IMR-90 (cell line): Measurements from ENCODE around the gene ZNF280B. TPM values are rescaled to one million over a fixed set of nuclear protein-coding genes. Genes with fewer than 3 reads are reported as not detected.

Experiments
- ATAC-seq: fragments of 200-7000 bp; cut with Tn5 transposase; 2 replicates; pipeline ENCODE4 v1.9.1; 2020; ENCODE audit warnings: low read depth, mild to moderate bottlenecking, moderate library complexity
- BruUV-seq: library from RNA; stranded (reverse); fragments of 400-500 nt; replicated peaks from 2 replicates; lab custom pipeline; 2021; lab: Mats Ljungman, UMichigan
- CTCF ChIA-PET: fragments of 300-600 bp; formaldehyde crosslinking; extraction: SDS; loops from one replicate; lab custom pipeline; 2021; ENCODE audit warnings: antibody characterized with exemption; lab: Yijun Ruan, JAX
- POLR2A ChIA-PET: fragments of 300-600 bp; sonication (Branson Sonifier 250); formaldehyde crosslinking; loops from one replicate; lab custom pipeline; 2022; ENCODE audit warnings: antibody characterized with exemption; ENCODE audit not compliant: unreplicated experiment; lab: Charles Lee
- DNase-seq: peaks from one replicate; pipeline ENCODE4 v3.0.0; 2013
- H2AFZ ChIP-seq: replicated peaks from 2 replicates; pipeline ENCODE3; 2013; ENCODE audit warnings: low read length, mild to moderate bottlenecking; ENCODE audit not compliant: poor library complexity
- H2AK5ac ChIP-seq: 2 replicates; pipeline ENCODE4 v1.6.1; 2013; ENCODE audit warnings: low read depth, low read length, inconsistent platforms
- H2AK9ac ChIP-seq: replicated peaks from 2 replicates; pipeline ENCODE3; 2013; ENCODE audit warnings: mild to moderate bottlenecking, low read depth, low read length, moderate library complexity; ENCODE audit not compliant: poor library complexity
- H2BK120ac ChIP-seq: 2 replicates; pipeline ENCODE4 v1.6.1; 2013; ENCODE audit warnings: low read depth, low read length, inconsistent platforms
- H2BK15ac ChIP-seq: 3 replicates; pipeline ENCODE4 v1.6.1; 2013; ENCODE audit warnings: low read depth, low read length, inconsistent platforms
- H2BK20ac ChIP-seq: 2 replicates; pipeline ENCODE4 v1.6.1; 2013; ENCODE audit warnings: low read depth, mild to moderate bottlenecking, inconsistent platforms, low read length, moderate library complexity
- H2BK5ac ChIP-seq: 2 replicates; pipeline ENCODE4 v1.6.1; 2013; ENCODE audit warnings: mild to moderate bottlenecking, low read depth, low read length, inconsistent platforms; ENCODE audit not compliant: poor library complexity, severe bottlenecking
- H3K14ac ChIP-seq: replicated peaks from 2 replicates; pipeline ENCODE4 v1.6.1; 2013; ENCODE audit warnings: low read depth, low read length, inconsistent platforms
- H3K18ac ChIP-seq: 2 replicates; pipeline ENCODE4 v1.6.1; 2013; ENCODE audit warnings: low read depth, low read length, control low read depth
- H3K23ac ChIP-seq: 2 replicates; pipeline ENCODE4 v1.6.1; 2013; ENCODE audit warnings: low read depth, low read length, inconsistent platforms
- H3K27ac ChIP-seq: 2 replicates; pipeline ENCODE4 v1.5.1; 2013; ENCODE audit warnings: mild to moderate bottlenecking, control low read depth, low read length; ENCODE audit not compliant: insufficient read depth
- H3K27me3 ChIP-seq: 2 replicates; pipeline ENCODE4 v1.6.1; 2013; ENCODE audit warnings: low read length; ENCODE audit not compliant: control insufficient read depth, insufficient read depth
- H3K36me3 ChIP-seq: 2 replicates; pipeline ENCODE4 v1.6.1; 2013; ENCODE audit warnings: low read length, mixed read lengths; ENCODE audit not compliant: control insufficient read depth, insufficient read depth
- H3K4ac ChIP-seq: 2 replicates; pipeline ENCODE4 v1.6.1; 2013; ENCODE audit warnings: low read depth, low read length, inconsistent platforms
- H3K4me1 ChIP-seq: 2 replicates; pipeline ENCODE4 v1.6.1; 2013; ENCODE audit warnings: low read length, mixed read lengths; ENCODE audit not compliant: control insufficient read depth, insufficient read depth
- H3K4me2 ChIP-seq: 2 replicates; pipeline ENCODE4 v1.6.1; 2013; ENCODE audit warnings: low read depth, mild to moderate bottlenecking, control low read depth, low read length, moderate library complexity
- H3K4me3 ChIP-seq: 2 replicates; pipeline ENCODE4 v1.5.1; 2013; ENCODE audit warnings: low read depth, mild to moderate bottlenecking, control low read depth, low read length, moderate library complexity; ENCODE audit not compliant: insufficient read depth
- H3K56ac ChIP-seq: 2 replicates; pipeline ENCODE4 v1.6.1; 2013; ENCODE audit warnings: low read length, inconsistent platforms; ENCODE audit not compliant: insufficient read depth; ENCODE audit errors: extremely low read depth
- H3K79me1 ChIP-seq, 2 experiments: 2 replicates each; pipeline ENCODE4 v1.6.1; 2013; ENCODE audit warnings: low read length in 2 of 2, inconsistent platforms in 1 of 2, low read depth in 1 of 2
- H3K9ac ChIP-seq: 2 replicates; pipeline ENCODE4 v1.6.1; 2013; ENCODE audit warnings: low read depth, low read length, control low read depth
- H3K9me1 ChIP-seq: 2 replicates; pipeline ENCODE4 v1.6.1; 2013; ENCODE audit warnings: low read length, inconsistent platforms; ENCODE audit not compliant: insufficient read depth
- H3K9me3 ChIP-seq: 2 replicates; pipeline ENCODE4 v1.6.1; 2013; ENCODE audit warnings: low read length; ENCODE audit not compliant: control insufficient read depth, insufficient read depth
- H4K20me1 ChIP-seq: 2 replicates; pipeline ENCODE4 v1.6.1; 2013; ENCODE audit warnings: low read length, inconsistent platforms; ENCODE audit not compliant: insufficient read depth
- H4K5ac ChIP-seq: 2 replicates; pipeline ENCODE4 v1.6.1; 2013; ENCODE audit warnings: mild to moderate bottlenecking, low read depth, low read length, control low read depth
- H4K8ac ChIP-seq, 2 experiments: 2 replicates each; pipeline ENCODE4 v1.6.1; 2013; ENCODE audit warnings: low read depth in 2 of 2, low read length in 2 of 2, control low read depth in 1 of 2, inconsistent platforms in 1 of 2
- H4K91ac ChIP-seq: 2 replicates; pipeline ENCODE4 v1.6.1; 2013; ENCODE audit warnings: low read depth, low read length, inconsistent platforms; ENCODE audit not compliant: insufficient read depth
- BHLHE40 ChIP-seq: fragments of 150-350 bp; IDR thresholded peaks from 2 replicates; pipeline ENCODE4 v1.6.1; 2016; ENCODE audit warnings: mild to moderate bottlenecking, low read depth, low read length
- ELK1 ChIP-seq: fragments of 150-350 bp; IDR thresholded peaks from 2 replicates; pipeline ENCODE4 v1.6.1; 2016; ENCODE audit warnings: low read depth, mild to moderate bottlenecking, low read length, moderate library complexity, borderline replicate concordance
- MAFK ChIP-seq: IDR thresholded peaks from 2 replicates; pipeline ENCODE4 v1.6.1; 2012; ENCODE audit warnings: low read depth, low read length, improper control_type of control experiment
- MXI1 ChIP-seq: IDR thresholded peaks from 2 replicates; pipeline ENCODE4 v1.6.1; 2012; ENCODE audit warnings: low read depth, mild to moderate bottlenecking, low read length, moderate library complexity, borderline replicate concordance
- NFE2L2 ChIP-seq: fragments of 150-350 bp; IDR thresholded peaks from 2 replicates; pipeline ENCODE4 v1.6.1; 2016; ENCODE audit warnings: low read depth, mild to moderate bottlenecking, low read length
- POLR2A ChIP-seq: IDR thresholded peaks from 2 replicates; pipeline ENCODE4 v1.6.1; 2012; ENCODE audit warnings: mild to moderate bottlenecking, low read depth, low read length
- RAD21 ChIP-seq: IDR thresholded peaks from 2 replicates; pipeline ENCODE4 v1.6.1; 2012; ENCODE audit warnings: low read length, improper control_type of control experiment
- RFX5 ChIP-seq: IDR thresholded peaks from 2 replicates; pipeline ENCODE4 v1.8.0; 2012; ENCODE audit warnings: low read depth, mild to moderate bottlenecking, low read length, moderate library complexity
- SMC3 ChIP-seq: fragments of 150-350 bp; IDR thresholded peaks from 2 replicates; pipeline ENCODE4 v1.6.1; 2016; ENCODE audit warnings: low read depth, mild to moderate bottlenecking, antibody characterized with exemption, low read length, moderate library complexity
- WGBS, 2 experiments: methylation state at CpG; one replicate each; pipeline versions ENCODE4 v1.1.5 to v1.1.7; 2013; ENCODE audit warnings: missing lambda C conversion rate in 2 of 2; ENCODE audit not compliant: insufficient read length in 1 of 2; ENCODE audit errors: extremely low coverage in 2 of 2; 5-methylcytosine and 5-hydroxymethylcytosine counted together
- dilution Hi-C: fragments of 300-500 bp; cut with HindIII; formaldehyde crosslinking; loops from one replicate; pipeline ENCODE4 v1.14.3; 2018; ENCODE audit warnings: low sequenced_read_pairs; ENCODE audit not compliant: unreplicated experiment
- in situ Hi-C: fragments of 300-500 bp; cut with MboI; formaldehyde crosslinking; loops from 3 replicates; pipeline ENCODE4 v1.14.3; 2019; ENCODE audit warnings: low sequenced_read_pairs, inconsistent platforms, mixed read lengths
- intact Hi-C: fragments of 100-400 bp; cut with micrococcal nuclease; formaldehyde crosslinking; loops from 2 replicates; pipeline ENCODE4 v1.10.0; 2022
- polyA plus RNA-seq, 3 experiments: library from polyadenylated mRNA; depleted of rRNA; stranded (reverse); fragments of >200 nt; gene quantifications; 2 replicates each; pipeline ENCODE4 v1.2.3, GENCODE V29; 2012; ENCODE audit warnings: low replicate concordance in 1 of 3
- total RNA-seq: library from RNA; depleted of rRNA; stranded (reverse); fragments of >200 nt; gene quantifications from 2 replicates; pipeline ENCODE4 v1.2.3, GENCODE V29; 2012
- TF ChIP-seq, protein P1 (sequence below): conservative IDR thresholded peaks from 2 replicates; pipeline ENCODE4 v1.5.1; 2012; ENCODE audit warnings: mild to moderate bottlenecking, low read depth, low read length, improper control_type of control experiment

Gene ZNF280B
- total and polyA plus RNA-seq, 2 of the 4 experiments (the other 2 are of a cell fraction) = 0.65 to 1.4 TPM

DNA sequence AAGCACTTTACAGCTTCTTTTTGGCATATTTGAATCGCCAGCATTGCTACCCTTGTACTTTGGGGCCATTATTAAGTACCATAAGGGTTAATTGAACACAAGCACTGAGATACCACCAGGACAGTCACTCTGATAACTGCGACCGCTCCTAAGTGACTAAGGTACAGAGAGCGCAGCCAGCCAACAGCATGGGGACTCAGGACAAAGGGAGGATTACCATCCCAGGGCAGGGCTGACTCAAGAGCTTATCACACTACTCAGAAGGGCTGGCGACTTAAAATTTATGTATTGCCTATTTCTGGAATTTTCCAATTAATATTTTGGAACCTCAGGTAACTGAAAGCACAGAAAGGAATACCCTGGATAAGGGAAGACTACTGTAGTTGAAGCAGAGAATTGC lies 11.0 kb upstream of the ZNF280B start:
- H3K56ac ChIP-seq = no peak overlapping the region
- no peak overlapping the region for H3K4me3 ChIP-seq
- no peak for ATAC-seq
- CTCF ChIA-PET = interaction anchor here (1.3 kb wide), 1 partner anchor 11 kb away, joined by 4 read pairs; the partner anchor contains the start of gene ZNF280B
- no peaks in the 10 kb centered on the region; the same call in none of the 2 replicates for H3K27me3 ChIP-seq
- no peak overlapping the region for H3K27ac ChIP-seq
- H3K18ac ChIP-seq = no peak overlapping the region
- H3K79me1 ChIP-seq = no peaks in the 10 kb centered on the region
- BruUV-seq = no TSS peak
- no peak overlapping the region for H2BK15ac ChIP-seq
- H3K9ac ChIP-seq = no peak overlapping the region
- WGBS, 2 experiments = no CpG with 5 or more reads among the region's 5 CpGs
- dilution Hi-C loops = no loop called here
- H2BK20ac ChIP-seq = no peak overlapping the region
- H3K4me2 ChIP-seq = no peak overlapping the region
- no peaks in the 10 kb centered on the region for H4K20me1 ChIP-seq
- H4K91ac ChIP-seq = no peak overlapping the region
- no peak overlapping the region for H3K23ac ChIP-seq
- no peak overlapping the region for H2BK120ac ChIP-seq
- H4K5ac ChIP-seq = no peak overlapping the region
- POLR2A ChIA-PET = interaction anchor here (0.7 kb wide), 1 partner anchor 596 kb away, joined by 3 read pairs; no protein-coding TSS in a partner anchor
- no peak overlapping the region for H3K4ac ChIP-seq
- no peak overlapping the region for H2AK5ac ChIP-seq
- H3K14ac ChIP-seq = no peak overlapping the region
- in situ Hi-C loops = no loop called here
- no peak overlapping the region for H2AK9ac ChIP-seq
- intact Hi-C loops = no loop called here
- no peaks in the 10 kb centered on the region for H3K4me1 ChIP-seq
- no peaks in the 10 kb centered on the region for H3K36me3 ChIP-seq
- no peak for DNase-seq
- H3K9me3 ChIP-seq = no peaks in the 10 kb centered on the region
- no peak overlapping the region for H2AFZ ChIP-seq
- no peak for TF ChIP-seq SMC3
- TF ChIP-seq MXI1 = no peak
- TF ChIP-seq, protein P1, sequence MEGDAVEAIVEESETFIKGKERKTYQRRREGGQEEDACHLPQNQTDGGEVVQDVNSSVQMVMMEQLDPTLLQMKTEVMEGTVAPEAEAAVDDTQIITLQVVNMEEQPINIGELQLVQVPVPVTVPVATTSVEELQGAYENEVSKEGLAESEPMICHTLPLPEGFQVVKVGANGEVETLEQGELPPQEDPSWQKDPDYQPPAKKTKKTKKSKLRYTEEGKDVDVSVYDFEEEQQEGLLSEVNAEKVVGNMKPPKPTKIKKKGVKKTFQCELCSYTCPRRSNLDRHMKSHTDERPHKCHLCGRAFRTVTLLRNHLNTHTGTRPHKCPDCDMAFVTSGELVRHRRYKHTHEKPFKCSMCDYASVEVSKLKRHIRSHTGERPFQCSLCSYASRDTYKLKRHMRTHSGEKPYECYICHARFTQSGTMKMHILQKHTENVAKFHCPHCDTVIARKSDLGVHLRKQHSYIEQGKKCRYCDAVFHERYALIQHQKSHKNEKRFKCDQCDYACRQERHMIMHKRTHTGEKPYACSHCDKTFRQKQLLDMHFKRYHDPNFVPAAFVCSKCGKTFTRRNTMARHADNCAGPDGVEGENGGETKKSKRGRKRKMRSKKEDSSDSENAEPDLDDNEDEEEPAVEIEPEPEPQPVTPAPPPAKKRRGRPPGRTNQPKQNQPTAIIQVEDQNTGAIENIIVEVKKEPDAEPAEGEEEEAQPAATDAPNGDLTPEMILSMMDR = no peak
- TF ChIP-seq POLR2A = no peak
- TF ChIP-seq RAD21 = no peak
- TF ChIP-seq RFX5 = no peak
- no peak for TF ChIP-seq MAFK
- no peak for TF ChIP-seq NFE2L2
- no peak for TF ChIP-seq BHLHE40
- no peak for TF ChIP-seq ELK1
- no peak overlapping the region for H2BK5ac ChIP-seq
- H4K8ac ChIP-seq = no peak overlapping the region
- no peaks in the 10 kb centered on the region for H3K9me1 ChIP-seq
